Adrenal gland (tissue), 19 donors: Measurements from ENCODE around the gene LACRT. TPM values are rescaled to one million over a fixed set of nuclear protein-coding genes. Genes with fewer than 3 reads are reported as not detected.

ENCODE experiments used
- DNase-seq, 7 donors: peaks; one replicate each; pipeline ENCODE4 v3.0.0-alpha.2; 2019 to 2020
- H3K27ac ChIP-seq, 5 donors: fragments of 200-600 bp; sonication (generic) in 4 of 5; 1 replicate in 3 of 5; 2 replicates in 2 of 5; pipeline versions ENCODE4 v1.5.1 to v1.8.0; 2016 to 2020; ENCODE audit warnings: mild to moderate bottlenecking in 1 of 5
- H3K27me3 ChIP-seq: fragments of 200-600 bp; 2 replicates; pipeline ENCODE4 v1.8.0; 2021
- H3K36me3 ChIP-seq, 2 donors: fragments of 200-600 bp; replicated peaks in 1 of 2; 1 replicate in 1 of 2; 2 replicates in 1 of 2; pipeline versions ENCODE4 v1.5.1 to v1.8.0; 2018 to 2022
- H3K4me1 ChIP-seq, 2 donors: fragments of 200-600 bp; replicated peaks in 1 of 2; 1 replicate in 1 of 2; 2 replicates in 1 of 2; pipeline versions ENCODE4 v1.5.1 to v1.8.0; 2018 to 2021
- H3K4me3 ChIP-seq, 4 donors: fragments of 200-600 bp; sonication (generic) in 3 of 4; one replicate each; pipeline ENCODE4 v1.5.1; 2016 to 2018
- H3K9me3 ChIP-seq, 3 donors: fragments of 200-600 bp; sonication (generic) in 1 of 3; replicated peaks in 1 of 3; 1 replicate in 2 of 3; 2 replicates in 1 of 3; pipeline versions ENCODE4 v1.5.1 to v1.8.0; 2016 to 2021
- CTCF ChIP-seq, 6 experiments: fragments of 450-650 bp in 4 of 6; fragments of 200-600 bp in 2 of 6; sonication (generic) in 1 of 6; IDR thresholded peaks; 1 replicate in 5 of 6; 2 replicates in 1 of 6; pipeline versions ENCODE4 v1.5.1 to v1.8.0; 2016 to 2021; ENCODE audit warnings: antibody characterized with exemption in 6 of 6, mild to moderate bottlenecking in 2 of 6, moderate library complexity in 1 of 6
- POLR2A ChIP-seq, 2 donors: fragments of 450-650 bp; IDR thresholded peaks; one replicate each; pipeline ENCODE4 v1.6.1; 2017; ENCODE audit warnings: antibody characterized with exemption in 2 of 2, mild to moderate bottlenecking in 2 of 2, moderate library complexity in 1 of 2
- WGBS, 4 donors: extraction: QIAGEN DNeasy Blood & Tissue Kit in 2 of 4; methylation state at CpG; one replicate each; pipeline versions ENCODE4 v1.1.5 to v1.1.7; 2013 to 2017; 5-methylcytosine and 5-hydroxymethylcytosine counted together
- intact Hi-C, 2 donors: fragments of 100-400 bp; cut with DNase I; formaldehyde crosslinking; loops; one replicate each; pipeline versions ENCODE4 v1.14.1 to v1.15.0; 2022 to 2023
- long read RNA-seq, 10 donors: library from polyadenylated mRNA in 3 of 10; unstranded in 2 of 10; stranded (forward) in 1 of 10; transcript quantifications; one replicate each; pipeline ENCODE4 v2.0.0 and lab custom pipeline, GENCODE V29; 2021 to 2026
- polyA plus RNA-seq, 3 donors: library from polyadenylated mRNA; stranded (reverse); fragments of 200-250 nt in 2 of 3; fragments of 350-450 nt in 1 of 3; fragmentation: Illumina TruSeq in 1 of 3; extraction: RNeasy Lipid Tissue Mini Kit (QIAGEN cat#74804) in 1 of 3; gene quantifications; one replicate each; pipeline ENCODE4 v1.2.3, GENCODE V29; 2013 to 2014
- total RNA-seq, 9 donors: library from RNA; depleted of rRNA in 4 of 9; stranded (reverse); fragments of >200 nt in 4 of 9; fragments of 120-200 nt in 1 of 9; fragmentation: NEBNext Ultra II Directional in 1 of 9; extraction: Animal tissue kit (Norgen Biotek cat#: 25700) in 1 of 9; gene quantifications; one replicate each; pipeline versions ENCODE4 v1.1.0 to v1.2.4, GENCODE V29; 2013 to 2023
- donor health status: healthy with polysubstance abuse.
- donor health status: Bipolar disorder and iron deficiency.
- donor health status: DM: yes; HTN: yes; CAD: no.
- donor health status: DM: no; HTN: no; CAD: no.
- donor health status: DM: no; HTN: no; CAD: no.
- donor health status: DM: yes; HTN: yes; CAD: no.

Gene LACRT
- total RNA-seq (not detected), polyA plus RNA-seq (not detected)
- long read RNA-seq, donor 1, result 0 reads
- long read RNA-seq, donor 2, result 0 reads
- long read RNA-seq, donor 3, result 0 reads
- long read RNA-seq, donor 4, result 0 reads
- long read RNA-seq, donor 5, result 0 reads
- long read RNA-seq, donor 6, result 0 reads
- long read RNA-seq, donor 7, result 0 reads
- long read RNA-seq, donor 8, result 0 reads
- long read RNA-seq, donor 9, result 0 reads
- long read RNA-seq, donor 10, result 0 reads

GRCh38 chr12:54634795-54635194 lies at the start of gene LACRT:
Gene LACRT, minus strand, starts transcription at chr12:54634895. Its CDS starts 54 bp downstream, at chr12:54634841.
- no peaks in the 10 kb centered on the region for H3K9me3 ChIP-seq
- 76 to 82% (median 81%) methylated on average over 2 of the region's 2 CpGs for WGBS, 4 donors

GRCh38 chr12:54683398-54683797 lies 48.7 kb upstream of the LACRT start:
- 41 to 50% (median 47%) methylated on average over 2 of the region's 2 CpGs for WGBS, 4 donors
- H3K27me3 ChIP-seq, result peaks cover 4% of the 10 kb centered on the region
- intact Hi-C loops, result no loop called here
- H3K9me3 ChIP-seq, result no peaks in the 10 kb centered on the region
- TF ChIP-seq CTCF (IDR thresholded peaks at IDR 0.05) (no peak), POLR2A (IDR thresholded peaks at IDR 0.05) (no peak)
- DNase-seq, result no peak
- no peak overlapping the region for H3K27ac ChIP-seq
- H3K36me3 ChIP-seq, result no peaks in the 10 kb centered on the region
- no peak overlapping the region for H3K4me3 ChIP-seq
- no peaks in the 10 kb centered on the region for H3K4me1 ChIP-seq

More at GRCh38 chr12:54634795-54635194, at the start of gene LACRT:
- Histone ChIP-seq H3K4me3 (no peak within 1 kb of the TSS), H3K27me3 (no peaks in the 10 kb centered on the region), H3K27ac (no peak within 1 kb of the TSS), H3K36me3 (no peaks in the 10 kb centered on the region), H3K4me1 (no peaks in the 10 kb centered on the region)
- intact Hi-C loops, result no loop called here
- TF ChIP-seq POLR2A (IDR thresholded peaks at IDR 0.05) (no peak), CTCF (IDR thresholded peaks at IDR 0.05) (no peak)
- no peak for DNase-seq

GRCh38 chr12:54682674-54683073 lies 48.0 kb upstream of the LACRT start:
- 54 to 69% (median 59%) methylated on average over 1 of the region's 1 CpG for WGBS, 4 donors
- H3K4me1 ChIP-seq, result no peaks in the 10 kb centered on the region
- peaks cover 4% of the 10 kb centered on the region for H3K27me3 ChIP-seq
- no peaks in the 10 kb centered on the region for H3K36me3 ChIP-seq
- no peak for DNase-seq
- intact Hi-C loops, result no loop called here
- no peak overlapping the region for H3K27ac ChIP-seq
- TF ChIP-seq POLR2A (IDR thresholded peaks at IDR 0.05), result no peak
- TF ChIP-seq CTCF (IDR thresholded peaks at IDR 0.05), result no peak
- no peak overlapping the region for H3K4me3 ChIP-seq
- no peaks in the 10 kb centered on the region for H3K9me3 ChIP-seq

GRCh38 chr12:54680374-54680773 lies 45.7 kb upstream of the LACRT start:
- H3K4me3 ChIP-seq, result no peak overlapping the region
- intact Hi-C loops, result no loop called here
- no peak overlapping the region for H3K27ac ChIP-seq
- peak in 3 of 7 donors; percentile 17 to 37 (median 32) for DNase-seq
- H3K9me3 ChIP-seq, result no peaks in the 10 kb centered on the region
- peak; percentile 9 to 41 (median 28) for TF ChIP-seq CTCF (IDR thresholded peaks at IDR 0.05)
- no peak for TF ChIP-seq POLR2A (IDR thresholded peaks at IDR 0.05)
- WGBS, 4 donors, result 50 to 58% (median 52%) methylated on average over 3 of the region's 3 CpGs
- no peaks in the 10 kb centered on the region for H3K4me1 ChIP-seq
- peaks cover 4% of the 10 kb centered on the region for H3K27me3 ChIP-seq
- H3K36me3 ChIP-seq, result no peaks in the 10 kb centered on the region
